HepG2 (cell line): ENCODE measurements around the gene PDZK1. TPM values are rescaled to one million over a fixed set of nuclear protein-coding genes. Genes with fewer than 3 reads are reported as not detected.

Experiments
- BCL3 ChIP-seq: sonication (generic); formaldehyde crosslinking; IDR thresholded peaks from 2 replicates; pipeline ENCODE4 v1.5.1; 2020; ENCODE audit warnings: mild to moderate bottlenecking, missing genetic modification reagents, moderate library complexity
- CENPBD1 ChIP-seq: sonication (generic); formaldehyde crosslinking; IDR thresholded peaks from 2 replicates; pipeline ENCODE4 v1.8.0; 2022; ENCODE audit warnings: missing genetic modification reagents, low read depth, mild to moderate bottlenecking, borderline replicate concordance
- CREB3 ChIP-seq: sonication (generic); formaldehyde crosslinking; IDR thresholded peaks from 2 replicates; pipeline ENCODE4 v1.5.0; 2020; ENCODE audit warnings: missing genetic modification reagents
- DDIT3 ChIP-seq: sonication (generic); formaldehyde crosslinking; IDR thresholded peaks from 2 replicates; pipeline ENCODE4 v1.4.0; 2020; ENCODE audit warnings: mild to moderate bottlenecking, missing genetic modification reagents
- JUND ChIP-seq: sonication (generic); formaldehyde crosslinking; IDR thresholded peaks from 2 replicates; pipeline ENCODE4 v1.8.0; 2022; ENCODE audit warnings: mild to moderate bottlenecking, missing genetic modification reagents
- MED8 ChIP-seq: sonication (generic); formaldehyde crosslinking; IDR thresholded peaks from 2 replicates; pipeline ENCODE4 v1.8.1; 2023; ENCODE audit warnings: mild to moderate bottlenecking, missing genetic modification reagents; ENCODE audit not compliant: insufficient replicate concordance
- NBN ChIP-seq: fragments of 450-650 bp; conservative IDR thresholded peaks from 2 replicates; pipeline ENCODE4 v1.6.1; 2017
- NCOA1 ChIP-seq: sonication (generic); formaldehyde crosslinking; IDR thresholded peaks from 2 replicates; pipeline ENCODE4 v1.9.0; 2021; ENCODE audit warnings: missing genetic modification reagents
- PHB2 ChIP-seq: fragments of 450-650 bp; IDR thresholded peaks from 2 replicates; pipeline ENCODE4 v1.6.1; 2018; ENCODE audit not compliant: partially characterized antibody
- SMC3 ChIP-seq: IDR thresholded peaks from 2 replicates; pipeline ENCODE4 v1.6.1; 2011; ENCODE audit warnings: low read length, improper control_type of control experiment
- TEF ChIP-seq: sonication (generic); formaldehyde crosslinking; IDR thresholded peaks from 2 replicates; pipeline ENCODE4 v1.5.0; 2020; ENCODE audit warnings: missing genetic modification reagents
- TRIM22 ChIP-seq: fragments of 450-650 bp; IDR thresholded peaks from 2 replicates; pipeline ENCODE4 v1.6.1; 2017
- ZBTB25 ChIP-seq: IDR thresholded peaks from 2 replicates; pipeline ENCODE4 v1.6.1; 2018; ENCODE audit warnings: missing genetic modification reagents
- ZMYM2 ChIP-seq: sonication (generic); formaldehyde crosslinking; IDR thresholded peaks from 2 replicates; pipeline ENCODE4 v1.8.0; 2022; ENCODE audit warnings: mild to moderate bottlenecking, missing genetic modification reagents
- ZNF292 ChIP-seq: sonication (generic); formaldehyde crosslinking; IDR thresholded peaks from 2 replicates; pipeline ENCODE4 v1.8.1; 2022; ENCODE audit warnings: mild to moderate bottlenecking, low read depth, missing genetic modification reagents, borderline replicate concordance
- ZNF564 ChIP-seq: sonication (generic); formaldehyde crosslinking; IDR thresholded peaks from 2 replicates; pipeline ENCODE4 v1.8.1; 2023; ENCODE audit warnings: mild to moderate bottlenecking, missing genetic modification reagents
- ZNF704 ChIP-seq: sonication (generic); formaldehyde crosslinking; IDR thresholded peaks from 2 replicates; pipeline ENCODE4 v1.8.1; 2023; ENCODE audit warnings: mild to moderate bottlenecking, inconsistent platforms, moderate library complexity, missing genetic modification reagents, borderline replicate concordance
- ZNF883 ChIP-seq: sonication (generic); formaldehyde crosslinking; IDR thresholded peaks from 2 replicates; pipeline ENCODE4 v1.5.1; 2020; ENCODE audit warnings: mild to moderate bottlenecking, missing genetic modification reagents; ENCODE audit errors: not compliant biosample characterization
- ZXDC ChIP-seq: sonication (generic); formaldehyde crosslinking; IDR thresholded peaks from 2 replicates; pipeline ENCODE4 v1.5.0; 2020; ENCODE audit warnings: mild to moderate bottlenecking, missing genetic modification reagents
- polyA plus RNA-seq, 8 experiments: library from polyadenylated mRNA; depleted of rRNA in 3 of 8; stranded (reverse) in 7 of 8; unstranded in 1 of 8; fragments of >200 nt; fragmentation: Illumina TruSeq in 4 of 8; extraction: Trizol in 4 of 8; gene quantifications; 2 replicates each; pipeline versions ENCODE4 v1.2.1 to v1.2.3, GENCODE V29; 2011 to 2016; ENCODE audit warnings: low read depth in 4 of 8, missing spikeins in 1 of 8, mixed read lengths in 1 of 8; ENCODE audit not compliant: insufficient read depth in 1 of 8
- total RNA-seq, 5 experiments: library from RNA; depleted of rRNA; stranded (reverse); fragments of >200 nt; fragmentation: Illumina TruSeq; extraction: Trizol; gene quantifications; 2 replicates each; pipeline ENCODE4 v1.2.3, GENCODE V29; 2016; ENCODE audit warnings: low read depth in 1 of 5

The PDZK1 gene
- total and polyA plus RNA-seq, 2 of the 13 experiments (the other 11 are each of a cell fraction or from before 2014, with no cell fraction given) = 16.2 to 46.4 TPM

GRCh38 chr1:145714524-145715111 is 7.5 kb upstream of the PDZK1 start (continued):
- peak; percentile 54; the same call in 1 of the 2 replicates for TF ChIP-seq ZBTB25
- no peak for TF ChIP-seq MED8 (CRISPR knock-in tag)
- no peak for TF ChIP-seq NBN
- peak; percentile 64 for TF ChIP-seq ZNF883 (CRISPR knock-in tag)
- peak; percentile 92; the same call in 1 of the 2 replicates for TF ChIP-seq BCL3
- no peak for TF ChIP-seq ZNF564 (CRISPR knock-in tag)
- no peak for TF ChIP-seq JUND (CRISPR knock-in tag)
- no peak; the same call in 1 of the 2 replicates for TF ChIP-seq ZXDC
- no peak for TF ChIP-seq PHB2
- no peak for TF ChIP-seq SMC3
- TF ChIP-seq TRIM22 = no peak
- TF ChIP-seq ZNF292 (CRISPR knock-in tag) = peak; percentile 88; the same call in 1 of the 2 replicates
- TF ChIP-seq ZNF704 = 0 out of 2 replicates have a peak, but pooled peaks have one; percentile 74
- no peak for TF ChIP-seq DDIT3 (CRISPR knock-in tag)
- TF ChIP-seq CREB3 = no peak
- no peak for TF ChIP-seq TEF
- TF ChIP-seq CENPBD1 = no peak
- no peak for TF ChIP-seq ZMYM2
- no peak for TF ChIP-seq NCOA1 (CRISPR knock-in tag)
